ENCODE results near the gene CTCF.

Gene CTCF

GRCh38 chr16:67683767-67684166, 121.4 kb downstream of the CTCF start:
- DNase-seq (ENCODE audit: insufficient read length) = no peak
- no peak for TF ChIP-seq POLR2A (IDR thresholded peaks at IDR 0.05; ENCODE audit: low read depth, low read length)
- TF ChIP-seq TAF1 (IDR thresholded peaks at IDR 0.05; ENCODE audit: borderline replicate concordance, low read depth, low read length) = no peak
- TF ChIP-seq POLR2AphosphoS5 (IDR thresholded peaks at IDR 0.05; ENCODE audit: low read depth, low read length) = no peak
- no peak for FAIRE-seq

- no peak for DNase-seq (ENCODE audit: insufficient read length)
- TF ChIP-seq POLR2A (IDR thresholded peaks at IDR 0.05; ENCODE audit: low read depth, low read length) (no peak), TAF1 (IDR thresholded peaks at IDR 0.05; ENCODE audit: borderline replicate concordance, low read depth, low read length) (no peak), POLR2AphosphoS5 (IDR thresholded peaks at IDR 0.05; ENCODE audit: low read depth, low read length) (no peak)
- FAIRE-seq = no peak
Measured at GRCh38 chr16:67685388-67686112, 123.2 kb downstream of the CTCF start.

Data from GM12892 (cell line).